HEK293 (cell line): ENCODE measurements around the gene STING1.
A peak's percentile ranks its signal among the peaks of the same experiment; 100 is the strongest.

Experiments
- CTCF ChIA-PET: fragments of 350-600 bp; formaldehyde crosslinking; extraction: SDS; loops from one replicate; lab custom pipeline; 2021; ENCODE audit warnings: antibody characterized with exemption; lab: Yijun Ruan, JAX
- POLR2A ChIA-PET: fragments of 300-600 bp; formaldehyde crosslinking; extraction: SDS; loops from one replicate; lab custom pipeline; 2020; ENCODE audit warnings: antibody characterized with exemption, inconsistent platforms; lab: Yijun Ruan, JAX
- H3K27ac ChIP-seq: fragments of 200-500 bp; sonication (Bioruptor generic); 2 replicates; pipeline ENCODE4 v1.5.1; 2014; ENCODE audit warnings: low read depth, low read length, control low read depth, inconsistent platforms; ENCODE audit errors: extremely low read depth
- H3K36me3 ChIP-seq, 2 experiments: fragments of 200-500 bp in 1 of 2; sonication (Bioruptor generic) in 1 of 2; 1 replicate in 1 of 2; 2 replicates in 1 of 2; pipeline ENCODE4 v1.5.1; 2014 to 2017; ENCODE audit warnings: inconsistent platforms in 2 of 2, low read length in 2 of 2; ENCODE audit not compliant: control insufficient read depth in 2 of 2, insufficient read depth in 1 of 2
- H3K4me1 ChIP-seq: fragments of 200-500 bp; sonication (Bioruptor generic); 2 replicates; pipeline ENCODE4 v1.5.1; 2014; ENCODE audit warnings: mild to moderate bottlenecking, low read length, inconsistent platforms; ENCODE audit not compliant: control insufficient read depth, insufficient read depth
- H3K4me3 ChIP-seq: 2 replicates; pipeline ENCODE4 v1.5.1; 2011; ENCODE audit warnings: low read depth, mild to moderate bottlenecking, control low read depth, low read length, moderate library complexity
- H3K9me3 ChIP-seq: fragments of 200-500 bp; sonication (Bioruptor generic); 2 replicates; pipeline ENCODE4 v1.5.1; 2014; ENCODE audit warnings: low read depth, low read length, inconsistent platforms; ENCODE audit not compliant: control insufficient read depth, insufficient read depth
- GLIS1 ChIP-seq: fragments of 450-650 bp; formaldehyde crosslinking; IDR thresholded peaks from 2 replicates; pipeline ENCODE4 v1.5.1; 2016; ENCODE audit warnings: missing biosample characterization, missing genetic modification characterization
- KLF1 ChIP-seq: fragments of 450-650 bp; formaldehyde crosslinking; IDR thresholded peaks from 2 replicates; pipeline ENCODE4 v1.5.1; 2016; ENCODE audit warnings: missing biosample characterization, missing genetic modification characterization
- PRDM1 ChIP-seq: fragments of 450-650 bp; formaldehyde crosslinking; IDR thresholded peaks from 2 replicates; pipeline ENCODE4; 2016; ENCODE audit warnings: missing biosample characterization, missing genetic modification characterization
- PRDM10 ChIP-seq: fragments of 450-650 bp; formaldehyde crosslinking; IDR thresholded peaks from 2 replicates; pipeline ENCODE4 v1.5.1; 2016; ENCODE audit warnings: missing biosample characterization, missing genetic modification characterization
- REST ChIP-seq: fragments of 450-650 bp; formaldehyde crosslinking; IDR thresholded peaks from 2 replicates; pipeline ENCODE4 v1.5.1; 2016; ENCODE audit warnings: missing biosample characterization, missing genetic modification characterization
- ZFHX2 ChIP-seq: fragments of 450-650 bp; formaldehyde crosslinking; conservative IDR thresholded peaks from 2 replicates; pipeline ENCODE4 v1.5.1; 2016; ENCODE audit warnings: missing biosample characterization, missing genetic modification characterization
- ZFP69B ChIP-seq: fragments of 450-650 bp; formaldehyde crosslinking; IDR thresholded peaks from 2 replicates; pipeline ENCODE4 v1.5.1; 2016; ENCODE audit warnings: missing biosample characterization, missing genetic modification characterization
- ZIC2 ChIP-seq: fragments of 450-650 bp; formaldehyde crosslinking; IDR thresholded peaks from 2 replicates; pipeline ENCODE4 v1.5.1; 2016; ENCODE audit warnings: missing biosample characterization, missing genetic modification characterization
- ZNF692 ChIP-seq: fragments of 450-650 bp; formaldehyde crosslinking; IDR thresholded peaks from 2 replicates; pipeline ENCODE4 v1.5.1; 2016; ENCODE audit warnings: missing biosample characterization, missing genetic modification characterization
- ZNF704 ChIP-seq: fragments of 450-650 bp; formaldehyde crosslinking; IDR thresholded peaks from 2 replicates; pipeline ENCODE4 v1.5.1; 2016; ENCODE audit warnings: missing biosample characterization, missing genetic modification characterization

STING1 gene

GRCh38 chr5:139473565-139473964 lies 9.0 kb downstream of the STING1 start:
- POLR2A ChIA-PET = interaction anchor here (1.2 kb wide), 1 partner anchor 9 kb away, joined by 5 read pairs; the partner anchor contains the start of gene STING1
- CTCF ChIA-PET = interaction anchor here (1.2 kb wide), 1 partner anchor 22 kb away, joined by 3 read pairs; no protein-coding TSS in a partner anchor

More at GRCh38 chr5:139473565-139473964, 9.0 kb downstream of the STING1 start:
- Histone ChIP-seq H3K4me1 (no peaks in the 10 kb centered on the region), H3K36me3 (peaks cover 0 to 33% of the 10 kb centered on the region in 2 experiments; a peak in 1 of 3 replicates), H3K27ac (no peak overlapping the region; the same call in 1 of the 2 replicates), H3K9me3 (no peaks in the 10 kb centered on the region), H3K4me3 (no peak overlapping the region)
- 0 out of 2 replicates have a peak, but pooled peaks have one; percentile 27 for TF ChIP-seq PRDM1
- 0 out of 2 replicates have a peak, but pooled peaks have one; percentile 48 for TF ChIP-seq ZFP69B
- TF ChIP-seq GLIS1 (tag by site-specific recombination) = peak; percentile 97
- TF ChIP-seq KLF1 = peak; percentile 44
- no peak for TF ChIP-seq ZNF704
- peak; percentile 94 for TF ChIP-seq PRDM10
- peak; percentile 77 for TF ChIP-seq ZFHX2 (tag by site-specific recombination)
- TF ChIP-seq REST (tag by site-specific recombination) = no peak
- peak; percentile 73 for TF ChIP-seq ZNF692
- peak; percentile 97 for TF ChIP-seq ZIC2 (tag by site-specific recombination)
